Measurements from ENCODE around the gene AFDN. TPM values are rescaled to one million over a fixed set of nuclear protein-coding genes. Genes with fewer than 3 reads are reported as not detected.
A peak's percentile ranks its signal among the peaks of the same experiment; 100 is the strongest.

AFDN gene
- total RNA-seq, 4 donors from 2014 or later: 133 to 391 (median 148) TPM

- Histone ChIP-seq H3K4me3 (peak overlapping the region; percentile 45), H3K4me1 (peaks cover 18% of the 10 kb centered on the region), H3K36me3 (no peaks in the 10 kb centered on the region), H3K9me3 (no peaks in the 10 kb centered on the region), H3K27ac (no peak overlapping the region), H3K27me3 (peaks cover 25% of the 10 kb centered on the region)
- no peak for TF ChIP-seq POLR2A (IDR thresholded peaks at IDR 0.05)
- no peak for TF ChIP-seq CTCF (IDR thresholded peaks at IDR 0.05)
- no peak for TF ChIP-seq EP300 (IDR thresholded peaks at IDR 0.05)
- TF ChIP-seq POLR2AphosphoS5 (IDR thresholded peaks at IDR 0.05): no peak
- no peak for DNase-seq (ENCODE audit: low spot score in 2 of 2)
- 17% methylated on average over 22 of the region's 43 CpGs for WGBS
Observed at GRCh38 chr6:167796192-167796981, 30.3 kb upstream of the AFDN start.

DNA sequence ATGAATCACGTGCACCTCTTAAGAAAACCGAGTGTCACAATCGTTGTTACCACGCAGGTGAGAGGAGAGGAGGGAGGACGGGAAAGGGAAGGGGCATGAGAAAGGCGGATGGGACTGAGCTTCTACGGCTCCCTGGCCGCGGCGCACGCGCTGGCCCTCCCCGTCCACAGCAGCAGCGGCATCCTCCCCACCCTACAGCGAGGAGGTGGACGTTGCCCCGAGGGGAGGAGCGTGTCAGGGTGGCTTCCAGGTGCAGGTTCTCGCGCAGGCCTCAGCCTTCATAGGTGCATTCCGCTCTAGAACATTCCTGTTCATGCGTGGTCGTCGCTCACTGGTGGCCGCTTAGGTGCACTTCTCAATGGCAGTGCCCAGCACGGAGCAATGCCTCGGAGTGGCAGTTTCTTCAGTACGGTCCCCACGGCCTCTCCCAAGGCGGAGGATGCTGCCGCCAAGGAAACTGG, 29.7 kb upstream of the AFDN start:
- WGBS: 43% methylated on average over 28 of the region's 31 CpGs
- Histone ChIP-seq H3K27ac (no peak overlapping the region), H3K4me3 (peak overlapping the region; percentile 45), H3K9me3 (no peaks in the 10 kb centered on the region), H3K36me3 (no peaks in the 10 kb centered on the region), H3K27me3 (peaks cover 25% of the 10 kb centered on the region), H3K4me1 (peaks cover 18% of the 10 kb centered on the region)
- DNase-seq (ENCODE audit: low spot score in 2 of 2): no peak
- TF ChIP-seq POLR2AphosphoS5 (IDR thresholded peaks at IDR 0.05) (no peak), CTCF (IDR thresholded peaks at IDR 0.05) (no peak), POLR2A (IDR thresholded peaks at IDR 0.05) (no peak), EP300 (IDR thresholded peaks at IDR 0.05) (no peak)

DNA sequence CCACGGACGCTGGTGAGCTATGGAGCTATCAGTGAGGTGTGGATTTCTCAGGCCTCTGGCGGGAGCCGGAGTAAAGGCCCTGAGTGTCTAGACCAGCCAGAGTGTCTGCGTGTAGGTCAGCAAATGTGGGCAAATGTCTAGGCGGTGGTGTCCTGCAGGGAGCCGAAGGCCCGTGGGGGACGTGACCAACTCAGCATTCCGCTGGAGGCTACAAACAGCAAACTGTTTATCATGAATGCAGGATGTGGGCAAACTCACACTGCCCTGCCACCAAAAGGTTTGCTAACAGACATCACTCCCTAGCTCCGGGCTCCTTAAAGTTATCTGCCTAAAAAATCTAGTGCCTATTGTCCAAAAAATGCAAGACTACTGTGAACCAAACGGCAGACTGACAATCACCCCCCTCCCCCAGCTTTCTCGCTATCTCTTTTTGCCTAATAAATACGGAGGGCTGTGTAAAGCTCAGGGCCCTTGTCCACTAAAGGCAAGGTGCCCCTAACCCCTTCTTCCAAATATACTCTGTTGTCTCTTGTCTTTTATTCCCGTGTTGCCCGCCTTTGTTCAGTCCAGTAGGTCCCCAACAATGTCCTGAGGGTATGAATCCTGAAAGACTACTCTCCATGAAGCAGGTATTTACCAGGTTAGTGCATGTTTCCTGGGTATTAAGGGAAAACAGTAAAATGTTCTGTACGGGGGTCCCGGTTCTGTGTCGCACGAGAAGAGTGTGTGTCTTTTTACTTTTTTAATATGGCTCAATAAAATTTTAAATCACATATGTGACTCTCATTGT, 29.0 kb upstream of the AFDN start:
- TF ChIP-seq EP300 (IDR thresholded peaks at IDR 0.05) (no peak), CTCF (IDR thresholded peaks at IDR 0.05) (no peak), POLR2A (IDR thresholded peaks at IDR 0.05) (no peak), POLR2AphosphoS5 (IDR thresholded peaks at IDR 0.05) (no peak)
- Histone ChIP-seq H3K27me3 (peaks cover 25% of the 10 kb centered on the region), H3K4me1 (peaks cover 18% of the 10 kb centered on the region), H3K4me3 (no peak overlapping the region), H3K9me3 (no peaks in the 10 kb centered on the region), H3K27ac (no peak overlapping the region), H3K36me3 (no peaks in the 10 kb centered on the region)
- 83% methylated on average over 12 of the region's 20 CpGs for WGBS
- DNase-seq (ENCODE audit: low spot score in 2 of 2): no peak

GRCh38 chr6:167798453-167798852, 28.3 kb upstream of the AFDN start:
- 63% methylated on average over 12 of the region's 12 CpGs for WGBS
- H3K27ac ChIP-seq: no peak overlapping the region
- TF ChIP-seq EP300 (IDR thresholded peaks at IDR 0.05): no peak
- H3K36me3 ChIP-seq: no peaks in the 10 kb centered on the region
- peaks cover 18% of the 10 kb centered on the region for H3K4me1 ChIP-seq
- H3K9me3 ChIP-seq: no peaks in the 10 kb centered on the region
- no peak for DNase-seq (ENCODE audit: low spot score in 2 of 2)
- H3K27me3 ChIP-seq: peaks cover 25% of the 10 kb centered on the region
- H3K4me3 ChIP-seq: no peak overlapping the region

- no peaks in the 10 kb centered on the region for H3K9me3 ChIP-seq
- H3K27me3 ChIP-seq: peaks cover 23% of the 10 kb centered on the region
- no peak for DNase-seq (ENCODE audit: low spot score in 2 of 2)
- no peak overlapping the region for H3K27ac ChIP-seq
- TF ChIP-seq POLR2A (IDR thresholded peaks at IDR 0.05) (no peak), CTCF (IDR thresholded peaks at IDR 0.05) (no peak), POLR2AphosphoS5 (IDR thresholded peaks at IDR 0.05) (no peak), EP300 (IDR thresholded peaks at IDR 0.05) (no peak)
- H3K36me3 ChIP-seq: no peaks in the 10 kb centered on the region
- H3K4me1 ChIP-seq: peaks cover 18% of the 10 kb centered on the region
- H3K4me3 ChIP-seq: no peak overlapping the region
- WGBS: 53% methylated on average over 17 of the region's 23 CpGs
Observed at GRCh38 chr6:167799033-167799821, 27.5 kb upstream of the AFDN start.

Measured in suprapubic skin (tissue), 4 donors.